HL-60 (cell line): Measurements from ENCODE around the gene VRK2.

Experiments
- POLR2AphosphoS5 ChIP-seq: IDR thresholded peaks from 2 replicates; pipeline ENCODE4 v1.6.1; 2012; ENCODE audit warnings: low read depth
- REST ChIP-seq: IDR thresholded peaks from 2 replicates; pipeline ENCODE4 v1.6.1; 2012; ENCODE audit warnings: low read depth; ENCODE audit not compliant: insufficient replicate concordance
- TF ChIP-seq, protein P1 (sequence below): IDR thresholded peaks from one replicate; pipeline ENCODE4 v1.5.1; 2011; ENCODE audit warnings: low read length, control low read depth, inconsistent platforms; ENCODE audit not compliant: insufficient read depth

DNA sequence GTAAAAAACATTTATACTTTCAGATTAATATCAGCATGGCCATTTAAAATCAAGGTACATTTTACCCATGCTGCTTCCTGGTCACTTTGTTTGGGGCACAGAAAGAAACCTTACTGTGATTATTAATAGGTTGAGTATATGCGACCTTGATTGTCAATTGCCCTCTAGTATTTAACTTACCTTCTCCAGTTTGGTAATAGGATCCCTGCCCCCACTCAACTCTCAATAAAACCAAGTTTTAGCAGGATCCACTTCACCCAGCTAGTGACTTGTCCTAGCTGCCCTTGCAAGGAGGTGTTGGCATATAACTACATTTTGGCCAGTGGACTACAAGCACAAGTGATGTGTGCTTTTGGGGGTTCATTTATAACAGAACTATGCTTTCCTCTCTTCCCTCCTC, 160.2 kb downstream of the VRK2 start:
- TF ChIP-seq, protein P1, sequence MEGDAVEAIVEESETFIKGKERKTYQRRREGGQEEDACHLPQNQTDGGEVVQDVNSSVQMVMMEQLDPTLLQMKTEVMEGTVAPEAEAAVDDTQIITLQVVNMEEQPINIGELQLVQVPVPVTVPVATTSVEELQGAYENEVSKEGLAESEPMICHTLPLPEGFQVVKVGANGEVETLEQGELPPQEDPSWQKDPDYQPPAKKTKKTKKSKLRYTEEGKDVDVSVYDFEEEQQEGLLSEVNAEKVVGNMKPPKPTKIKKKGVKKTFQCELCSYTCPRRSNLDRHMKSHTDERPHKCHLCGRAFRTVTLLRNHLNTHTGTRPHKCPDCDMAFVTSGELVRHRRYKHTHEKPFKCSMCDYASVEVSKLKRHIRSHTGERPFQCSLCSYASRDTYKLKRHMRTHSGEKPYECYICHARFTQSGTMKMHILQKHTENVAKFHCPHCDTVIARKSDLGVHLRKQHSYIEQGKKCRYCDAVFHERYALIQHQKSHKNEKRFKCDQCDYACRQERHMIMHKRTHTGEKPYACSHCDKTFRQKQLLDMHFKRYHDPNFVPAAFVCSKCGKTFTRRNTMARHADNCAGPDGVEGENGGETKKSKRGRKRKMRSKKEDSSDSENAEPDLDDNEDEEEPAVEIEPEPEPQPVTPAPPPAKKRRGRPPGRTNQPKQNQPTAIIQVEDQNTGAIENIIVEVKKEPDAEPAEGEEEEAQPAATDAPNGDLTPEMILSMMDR = no peak
- TF ChIP-seq POLR2AphosphoS5 (no peak), REST (no peak)
